Measurements from ENCODE around the gene DMAC2L.
"Not testable (repeated sequence)": the region's sequence is repeated elsewhere in the genome, so short reads cannot be mapped to it uniquely, and the experiment has no call there.

DMAC2L gene

GRCh38 chr14:50357124-50357523 is 45.0 kb downstream of the DMAC2L start:
- no peak for DNase-seq

DNA sequence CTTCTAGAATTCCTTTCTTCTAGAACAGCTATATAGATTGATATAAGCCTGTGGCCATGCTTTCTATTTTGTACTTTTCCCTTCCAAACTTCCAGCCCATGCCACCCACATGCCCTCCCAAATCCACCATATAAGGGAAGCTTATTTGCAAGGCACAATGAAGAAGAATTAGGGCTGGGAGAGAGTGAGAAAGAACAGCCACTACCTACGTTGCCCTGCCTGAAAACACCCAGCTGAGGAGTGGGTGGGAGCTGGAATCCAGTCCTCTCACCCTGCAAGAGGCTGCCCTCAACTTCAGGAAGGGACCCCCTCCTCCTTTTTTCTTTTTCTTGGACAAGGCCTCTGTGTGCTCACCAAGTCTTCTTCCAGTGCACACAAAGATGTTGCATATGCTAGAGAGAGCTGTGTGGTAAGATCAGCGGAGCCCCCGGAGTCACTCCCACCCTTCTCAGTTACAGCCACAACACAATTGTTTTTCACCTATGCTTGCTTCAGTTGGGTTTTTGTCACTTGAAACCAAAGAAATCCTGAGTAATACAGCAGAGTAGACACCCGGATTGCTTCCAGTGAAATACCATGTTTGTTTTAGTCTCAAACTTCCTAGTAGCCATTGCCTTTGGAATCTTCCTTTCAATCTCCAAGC is 45.8 kb downstream of the DMAC2L start:
- no peak for DNase-seq

DNA sequence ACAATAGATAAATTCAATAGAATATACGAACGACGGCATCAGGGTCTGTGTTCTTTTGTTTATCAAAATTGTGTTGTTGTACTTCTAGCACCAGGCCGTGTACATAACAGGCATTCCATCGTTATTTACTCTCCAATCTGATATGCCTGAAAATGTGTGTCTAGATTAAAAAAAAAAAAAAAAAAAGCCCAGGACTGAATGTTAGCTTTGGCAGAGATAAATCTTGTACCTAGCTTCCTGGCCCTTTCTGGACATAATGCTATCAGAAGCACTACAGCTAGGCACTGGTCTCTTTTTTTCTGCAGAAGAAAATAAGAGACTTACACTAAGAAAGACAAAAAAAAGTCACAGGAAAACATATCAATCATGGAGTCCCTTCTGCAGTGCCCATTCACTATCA is 47.5 kb downstream of the DMAC2L start:
- DNase-seq = no peak

DNA sequence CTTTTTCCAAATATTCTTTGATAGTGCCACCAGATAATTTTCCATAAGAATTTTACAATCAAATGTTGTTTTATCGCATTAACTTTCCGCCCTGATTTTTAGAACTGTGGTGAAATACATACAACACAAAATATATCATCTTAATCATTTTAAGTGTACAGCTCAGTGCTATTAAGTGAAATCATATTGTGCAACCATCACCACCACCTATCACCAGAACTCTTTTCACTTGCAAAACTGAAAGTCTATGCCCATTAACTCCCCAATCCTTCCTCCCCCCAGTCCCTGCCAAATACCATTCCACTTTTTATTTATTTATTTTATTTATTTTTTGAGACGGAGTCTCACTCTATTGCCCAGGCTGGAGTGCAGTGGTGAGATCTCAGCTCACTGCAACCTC is 48.0 kb downstream of the DMAC2L start:
- DNase-seq = no peak

GRCh38 chr14:50360851-50361250 is 48.7 kb downstream of the DMAC2L start:
- no peak for DNase-seq

DNA sequence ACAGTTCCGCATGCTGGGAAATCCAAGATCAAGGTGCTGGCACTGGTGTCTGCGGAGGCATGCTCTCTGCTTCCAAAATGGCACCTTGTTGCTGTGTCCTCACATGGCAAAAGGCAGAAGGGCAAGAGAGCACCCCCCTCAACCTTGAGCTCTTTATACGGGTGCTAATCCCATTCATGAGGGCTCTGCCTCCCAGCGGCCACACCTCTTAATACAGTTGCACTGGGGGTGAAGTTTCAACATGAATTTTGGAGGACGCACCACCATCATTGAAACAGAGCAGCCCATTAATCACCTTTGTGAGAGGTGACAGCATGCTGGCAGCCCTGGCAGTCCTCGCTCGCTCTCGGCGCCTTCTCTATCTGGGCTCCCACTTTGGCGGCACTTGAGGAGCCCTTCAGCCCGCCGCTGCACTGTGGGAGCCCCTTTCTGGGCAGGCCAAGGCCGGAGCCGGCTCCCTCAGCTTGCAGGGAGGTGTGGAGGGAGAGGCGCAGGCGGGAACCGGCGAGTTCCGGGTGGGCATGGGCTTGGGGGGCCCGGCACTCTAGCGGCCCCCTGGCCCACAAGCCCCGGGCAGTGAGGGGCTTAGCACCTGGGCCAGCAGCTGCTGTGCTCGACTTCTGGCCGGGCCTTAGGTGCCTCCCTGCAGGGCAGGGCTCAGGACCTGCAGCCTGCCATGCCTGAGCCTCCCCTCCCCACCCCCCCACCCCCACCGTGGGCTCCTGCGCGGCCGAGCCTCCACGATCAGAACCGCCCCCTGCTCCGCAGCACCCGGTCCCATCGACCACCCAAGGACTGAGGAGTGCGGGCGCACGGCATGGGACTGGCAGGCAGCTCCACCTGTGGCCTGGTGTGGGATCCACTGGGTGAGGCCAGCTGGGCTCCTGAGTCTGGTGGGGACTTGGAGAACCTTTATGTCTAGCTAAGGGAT is 49.6 kb downstream of the DMAC2L start:
- DNase-seq = peak in 1 of 3 experiments; percentile 21

DNA sequence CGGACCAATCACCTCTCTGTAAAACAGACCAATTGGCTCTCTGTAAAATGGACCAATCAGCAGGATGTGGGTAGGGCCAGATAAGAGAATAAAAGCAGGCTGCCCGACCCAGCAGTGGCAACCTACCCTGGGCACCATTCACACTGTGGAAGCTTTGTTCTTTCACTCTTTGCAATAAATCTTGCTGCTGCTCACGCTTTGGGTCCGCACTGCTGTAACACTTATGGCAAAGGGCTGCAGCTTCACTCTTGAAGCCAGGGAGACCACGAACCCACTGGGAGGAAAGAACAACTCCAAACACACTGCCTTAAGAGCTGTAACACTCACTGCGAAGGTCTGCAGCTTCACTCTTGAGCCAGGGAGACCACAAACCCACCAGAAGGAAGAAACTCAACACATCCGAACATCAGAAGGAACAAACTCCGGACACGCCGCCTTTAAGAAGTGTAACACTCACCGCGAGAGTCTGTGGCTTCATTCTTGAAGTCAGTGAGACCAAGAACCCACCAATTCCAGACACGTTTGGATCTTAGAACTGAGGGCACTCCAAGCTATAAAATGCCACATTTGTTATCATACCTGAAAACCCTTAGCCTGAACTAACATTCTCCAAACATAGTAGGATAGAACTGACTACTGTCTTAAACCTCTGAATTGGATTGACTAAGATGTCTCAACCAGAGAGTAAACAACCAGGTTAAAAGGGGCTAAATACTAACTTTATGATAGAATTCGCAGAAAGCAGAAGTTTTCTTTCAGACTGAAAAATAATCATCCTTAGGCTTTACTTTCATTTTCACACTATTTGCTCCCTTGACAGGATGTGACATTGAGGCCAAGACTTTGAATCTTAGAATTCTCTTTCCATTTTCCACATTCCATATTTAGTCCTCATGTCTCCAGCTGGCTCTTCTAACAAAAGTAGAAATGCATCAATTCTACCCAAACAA is 50.9 kb downstream of the DMAC2L start:
- DNase-seq = no peak

DNA sequence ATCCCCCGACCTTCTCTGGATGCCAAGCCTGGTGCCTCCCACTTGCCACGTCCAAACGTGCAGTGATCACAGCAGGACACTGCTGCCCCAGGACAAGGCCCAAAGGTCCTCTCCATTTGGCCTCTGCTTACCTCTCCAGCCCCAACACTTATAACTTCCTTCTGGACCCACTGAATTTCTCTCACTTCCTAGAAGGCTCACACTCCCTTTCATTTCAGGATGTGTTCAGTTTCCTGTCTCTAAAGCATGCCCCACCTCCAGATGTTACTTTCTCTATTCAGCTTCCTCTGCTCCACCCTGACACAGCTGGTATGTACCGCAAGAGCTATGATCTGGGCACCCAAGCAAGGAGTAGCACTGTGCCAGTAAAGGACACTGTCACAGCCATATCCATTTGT is 51.6 kb downstream of the DMAC2L start:
- no peak for DNase-seq

GRCh38 chr14:50364792-50365191 is 52.7 kb downstream of the DMAC2L start:
- DNase-seq = no peak

- DNase-seq = not testable (repeated sequence)
Measured at GRCh38 chr14:50365572-50365971, 53.4 kb downstream of the DMAC2L start.

DNA sequence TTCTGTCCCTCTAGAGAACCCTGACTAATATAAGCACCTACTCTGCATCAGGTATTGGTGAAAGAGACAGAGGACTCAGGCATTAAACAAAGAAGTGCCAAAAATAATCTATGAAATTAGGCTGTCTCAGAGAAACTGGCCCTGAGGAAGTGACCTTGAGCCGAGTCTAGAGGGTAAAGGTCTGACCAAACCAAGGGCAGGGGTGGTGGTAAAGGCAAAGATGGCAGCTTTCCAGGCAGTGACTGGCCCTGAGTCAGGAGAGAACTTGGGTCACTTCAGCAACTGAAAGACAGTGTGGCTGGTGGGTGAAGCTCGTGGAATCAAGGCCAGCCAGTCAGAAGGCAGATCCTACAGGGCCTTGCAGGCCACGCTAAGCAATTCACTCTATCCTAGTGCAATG is 54.0 kb downstream of the DMAC2L start:
- DNase-seq = no peak

GRCh38 chr14:50366589-50366988 is 54.5 kb downstream of the DMAC2L start:
- DNase-seq = no peak

DNA sequence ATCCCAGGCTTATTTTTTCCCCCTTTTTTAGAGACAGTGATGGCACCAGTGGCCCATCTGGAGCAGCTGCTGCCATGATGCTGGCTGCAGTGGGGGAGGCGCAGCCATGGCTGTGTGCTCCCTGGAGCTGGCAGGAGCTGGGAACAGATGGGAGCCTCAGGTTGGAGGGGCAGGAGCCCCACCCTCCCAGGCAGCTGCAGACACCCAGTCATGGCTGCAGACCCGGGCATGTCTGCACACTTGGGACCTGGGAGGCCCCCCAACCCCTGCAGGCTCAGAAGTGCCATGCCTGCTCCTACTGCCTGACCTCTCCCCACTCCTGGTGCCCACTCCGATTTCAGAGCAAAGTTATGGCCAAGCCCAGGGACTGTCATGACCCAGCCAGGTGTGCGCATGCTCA is 59.4 kb downstream of the DMAC2L start:
- DNase-seq = no peak

DNA sequence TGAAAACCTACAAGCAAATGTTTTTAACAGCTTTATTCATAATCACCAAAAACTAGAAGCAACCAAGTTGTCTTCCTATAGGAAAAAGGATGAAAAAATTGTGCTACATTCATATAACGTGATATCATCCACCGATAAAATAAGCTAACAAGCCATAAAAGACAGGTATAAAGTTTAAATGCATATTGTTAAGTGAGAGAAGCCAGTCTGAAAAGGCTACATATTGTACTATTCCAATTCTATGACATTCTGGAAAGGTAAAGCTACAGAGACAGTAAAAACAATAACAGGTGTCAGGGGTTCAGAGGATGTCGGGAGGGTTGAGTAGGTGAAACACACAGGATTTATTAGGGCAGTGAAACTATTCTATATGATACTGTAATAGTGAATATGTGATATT is 61.8 kb downstream of the DMAC2L start:
- no peak for DNase-seq

DNA sequence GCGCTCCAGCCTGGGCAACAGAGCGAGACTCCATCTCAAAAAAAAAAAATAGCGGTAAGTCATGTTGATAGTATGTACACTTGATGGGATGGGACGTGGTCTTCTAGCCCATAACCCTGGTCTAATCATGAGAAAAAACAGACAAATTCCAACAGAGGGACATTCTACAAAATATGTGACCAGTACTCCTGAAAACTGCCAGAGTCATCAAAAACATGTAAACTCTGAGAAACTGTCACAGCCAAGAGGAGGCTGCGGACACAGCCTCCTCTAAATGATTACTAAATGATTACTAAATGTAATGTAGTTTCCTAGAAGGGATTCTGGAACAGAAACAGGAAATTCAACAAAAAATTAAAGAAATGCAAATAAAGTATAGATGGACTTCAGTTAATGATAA is 63.6 kb downstream of the DMAC2L start:
- DNase-seq = no peak

Measured in NCI-H1417 (cell line).